Daoy (cell line): Measurements from ENCODE around the gene TFAM. TPM values are rescaled to one million over a fixed set of nuclear protein-coding genes. Genes with fewer than 3 reads are reported as not detected.
"Not testable (repeated sequence)": the region's sequence is repeated elsewhere in the genome, so short reads cannot be mapped to it uniquely, and the experiment has no call there.

Experiments
- DNase-seq: peaks from one replicate; pipeline ENCODE4 v3.0.0-alpha.2; 2015; ENCODE audit warnings: low read depth
- total RNA-seq: library from RNA; depleted of rRNA; stranded (reverse); fragments of >200 nt; shearing (Covaris generic); gene quantifications from 2 replicates; pipeline ENCODE4 v1.2.3, GENCODE V29; 2014

Gene TFAM
- total RNA-seq, 1 experiment from 2014 or later = 53.5 TPM

- no peak for DNase-seq
Observed at GRCh38 chr10:58372607-58373441, 12.4 kb upstream of the TFAM start.

GRCh38 chr10:58373442-58373827, 11.8 kb upstream of the TFAM start:
- DNase-seq = no peak

- DNase-seq = no peak
Observed at GRCh38 chr10:58382489-58382995, 2.7 kb upstream of the TFAM start.

- DNase-seq = no peak
Observed at GRCh38 chr10:58384095-58384494, 1.1 kb upstream of the TFAM start.

- DNase-seq = no peak
Observed at GRCh38 chr10:58384544-58384998, 639 bp upstream of the TFAM start.

GRCh38 chr10:58385784-58386112, 538 bp downstream of the TFAM start:
- DNase-seq = peak; percentile 26

GRCh38 chr10:58389024-58389423, 3.8 kb downstream of the TFAM start:
- DNase-seq = no peak

- DNase-seq = no peak
Observed at GRCh38 chr10:58393317-58393716, 8.1 kb downstream of the TFAM start.

- DNase-seq = no peak
Observed at GRCh38 chr10:58394471-58394870, 9.3 kb downstream of the TFAM start.

- no peak for DNase-seq
Observed at GRCh38 chr10:58396057-58396456, 10.8 kb downstream of the TFAM start.

GRCh38 chr10:58397830-58398229, 12.6 kb downstream of the TFAM start:
- no peak for DNase-seq

GRCh38 chr10:58399410-58399809, 14.2 kb downstream of the TFAM start:
- no peak for DNase-seq

GRCh38 chr10:58400609-58401008, 15.4 kb downstream of the TFAM start:
- peak; percentile 11 for DNase-seq

- no peak for DNase-seq
Observed at GRCh38 chr10:58404001-58404400, 18.8 kb downstream of the TFAM start.

- no peak for DNase-seq
Observed at GRCh38 chr10:58409956-58410610, 24.9 kb downstream of the TFAM start.

- DNase-seq = peak; percentile 75
Observed at GRCh38 chr10:58412502-58412961, 27.3 kb downstream of the TFAM start.

- DNase-seq = peak; percentile 57
Observed at GRCh38 chr10:58414270-58415041, 29.2 kb downstream of the TFAM start.

GRCh38 chr10:58415757-58416156, 30.5 kb downstream of the TFAM start:
- DNase-seq = no peak

- not testable (repeated sequence) for DNase-seq
Observed at GRCh38 chr10:58417902-58418301, 32.7 kb downstream of the TFAM start.

- DNase-seq = no peak
Observed at GRCh38 chr10:58424176-58424575, 39.0 kb downstream of the TFAM start.

- not testable (repeated sequence) for DNase-seq
Observed at GRCh38 chr10:58428436-58428835, 43.2 kb downstream of the TFAM start.

- no peak for DNase-seq
Observed at GRCh38 chr10:58431903-58432302, 46.7 kb downstream of the TFAM start.
